ENCODE measurements around the gene TOPAZ1. TPM values are rescaled to one million over a fixed set of nuclear protein-coding genes. Genes with fewer than 3 reads are reported as not detected.

Gene TOPAZ1
- total and polyA plus RNA-seq, 9 of the 15 experiments (the other 6 are each of a cell fraction or from before 2014, with no cell fraction given) = 0.01 TPM; not detected in 8

DNA sequence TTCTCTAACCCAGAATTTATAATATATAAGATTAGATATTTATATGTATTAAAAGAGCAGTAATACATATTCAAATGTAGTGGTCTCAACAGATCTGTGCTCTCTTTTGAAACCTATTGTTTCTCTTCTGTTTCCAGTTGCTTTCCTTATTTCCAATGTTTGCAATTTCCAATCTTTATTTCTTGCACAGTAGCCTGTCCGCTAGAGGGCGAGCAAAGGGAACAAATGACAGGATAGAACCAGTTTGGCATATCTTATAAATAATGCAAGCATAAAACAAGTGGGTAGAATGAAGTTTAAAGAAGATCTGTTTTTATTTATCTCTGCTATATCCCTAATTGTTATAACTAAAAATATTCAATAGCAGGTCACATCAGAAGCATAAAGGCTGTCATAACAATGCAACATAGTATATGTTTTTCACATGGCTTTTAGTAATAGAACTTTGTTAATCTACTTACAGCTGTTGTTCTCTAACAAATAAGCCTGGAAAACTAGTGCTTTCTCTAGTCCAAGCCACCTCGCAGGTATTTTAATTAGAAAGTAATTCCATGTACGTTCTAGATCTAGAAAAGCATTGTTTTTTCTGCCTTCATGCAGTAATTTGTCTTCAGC is 81.8 kb downstream of the TOPAZ1 start (continued):
- TF ChIP-seq, protein P1, sequence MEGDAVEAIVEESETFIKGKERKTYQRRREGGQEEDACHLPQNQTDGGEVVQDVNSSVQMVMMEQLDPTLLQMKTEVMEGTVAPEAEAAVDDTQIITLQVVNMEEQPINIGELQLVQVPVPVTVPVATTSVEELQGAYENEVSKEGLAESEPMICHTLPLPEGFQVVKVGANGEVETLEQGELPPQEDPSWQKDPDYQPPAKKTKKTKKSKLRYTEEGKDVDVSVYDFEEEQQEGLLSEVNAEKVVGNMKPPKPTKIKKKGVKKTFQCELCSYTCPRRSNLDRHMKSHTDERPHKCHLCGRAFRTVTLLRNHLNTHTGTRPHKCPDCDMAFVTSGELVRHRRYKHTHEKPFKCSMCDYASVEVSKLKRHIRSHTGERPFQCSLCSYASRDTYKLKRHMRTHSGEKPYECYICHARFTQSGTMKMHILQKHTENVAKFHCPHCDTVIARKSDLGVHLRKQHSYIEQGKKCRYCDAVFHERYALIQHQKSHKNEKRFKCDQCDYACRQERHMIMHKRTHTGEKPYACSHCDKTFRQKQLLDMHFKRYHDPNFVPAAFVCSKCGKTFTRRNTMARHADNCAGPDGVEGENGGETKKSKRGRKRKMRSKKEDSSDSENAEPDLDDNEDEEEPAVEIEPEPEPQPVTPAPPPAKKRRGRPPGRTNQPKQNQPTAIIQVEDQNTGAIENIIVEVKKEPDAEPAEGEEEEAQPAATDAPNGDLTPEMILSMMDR (IDR thresholded peaks at IDR 0.05 in 2 of 3, conservative IDR thresholded peaks at IDR 0.05 in 1 of 3; ENCODE audit: insufficient read depth in 2 of 3, low read depth in 1 of 3, low read length in 3 of 3) = peak; percentile 74 to 96 (median 84)
- TF ChIP-seq, protein P2, sequence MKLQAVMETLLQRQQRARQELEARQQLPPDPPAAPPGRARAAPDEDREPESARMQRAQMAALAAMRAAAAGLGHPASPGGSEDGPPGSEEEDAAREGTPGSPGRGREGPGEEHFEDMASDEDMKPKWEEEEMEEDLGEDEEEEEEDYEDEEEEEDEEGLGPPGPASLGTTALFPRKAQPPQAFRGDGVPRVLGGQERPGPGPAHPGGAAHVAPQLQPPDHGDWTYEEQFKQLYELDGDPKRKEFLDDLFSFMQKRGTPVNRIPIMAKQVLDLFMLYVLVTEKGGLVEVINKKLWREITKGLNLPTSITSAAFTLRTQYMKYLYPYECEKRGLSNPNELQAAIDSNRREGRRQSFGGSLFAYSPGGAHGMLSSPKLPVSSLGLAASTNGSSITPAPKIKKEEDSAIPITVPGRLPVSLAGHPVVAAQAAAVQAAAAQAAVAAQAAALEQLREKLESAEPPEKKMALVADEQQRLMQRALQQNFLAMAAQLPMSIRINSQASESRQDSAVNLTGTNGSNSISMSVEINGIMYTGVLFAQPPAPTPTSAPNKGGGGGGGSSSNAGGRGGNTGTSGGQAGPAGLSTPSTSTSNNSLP (IDR thresholded peaks at IDR 0.05; ENCODE audit: borderline replicate concordance, low read depth, low read length) = peak; percentile 92
- TF ChIP-seq FIP1L1 (IDR thresholded peaks at IDR 0.05; ENCODE audit: low read depth, low read length, poor library complexity, severe bottlenecking) = no peak
- TF ChIP-seq, protein P3, sequence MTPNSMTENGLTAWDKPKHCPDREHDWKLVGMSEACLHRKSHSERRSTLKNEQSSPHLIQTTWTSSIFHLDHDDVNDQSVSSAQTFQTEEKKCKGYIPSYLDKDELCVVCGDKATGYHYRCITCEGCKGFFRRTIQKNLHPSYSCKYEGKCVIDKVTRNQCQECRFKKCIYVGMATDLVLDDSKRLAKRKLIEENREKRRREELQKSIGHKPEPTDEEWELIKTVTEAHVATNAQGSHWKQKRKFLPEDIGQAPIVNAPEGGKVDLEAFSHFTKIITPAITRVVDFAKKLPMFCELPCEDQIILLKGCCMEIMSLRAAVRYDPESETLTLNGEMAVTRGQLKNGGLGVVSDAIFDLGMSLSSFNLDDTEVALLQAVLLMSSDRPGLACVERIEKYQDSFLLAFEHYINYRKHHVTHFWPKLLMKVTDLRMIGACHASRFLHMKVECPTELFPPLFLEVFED (CRISPR knock-in tag; conservative IDR thresholded peaks at IDR 0.05) = no peak
- no peak for TF ChIP-seq PHF8 (IDR thresholded peaks at IDR 0.05; ENCODE audit: borderline replicate concordance, low read length)
- TF ChIP-seq NR2F6 (CRISPR knock-in tag; IDR thresholded peaks at IDR 0.05) = no peak
- no peak for TF ChIP-seq MAFK (IDR thresholded peaks at IDR 0.05; ENCODE audit: low read length)
- TF ChIP-seq LEF1 (IDR thresholded peaks at IDR 0.05) = 0 out of 2 replicates have a peak, but pooled peaks have one; percentile 29
- TF ChIP-seq, protein P4, sequence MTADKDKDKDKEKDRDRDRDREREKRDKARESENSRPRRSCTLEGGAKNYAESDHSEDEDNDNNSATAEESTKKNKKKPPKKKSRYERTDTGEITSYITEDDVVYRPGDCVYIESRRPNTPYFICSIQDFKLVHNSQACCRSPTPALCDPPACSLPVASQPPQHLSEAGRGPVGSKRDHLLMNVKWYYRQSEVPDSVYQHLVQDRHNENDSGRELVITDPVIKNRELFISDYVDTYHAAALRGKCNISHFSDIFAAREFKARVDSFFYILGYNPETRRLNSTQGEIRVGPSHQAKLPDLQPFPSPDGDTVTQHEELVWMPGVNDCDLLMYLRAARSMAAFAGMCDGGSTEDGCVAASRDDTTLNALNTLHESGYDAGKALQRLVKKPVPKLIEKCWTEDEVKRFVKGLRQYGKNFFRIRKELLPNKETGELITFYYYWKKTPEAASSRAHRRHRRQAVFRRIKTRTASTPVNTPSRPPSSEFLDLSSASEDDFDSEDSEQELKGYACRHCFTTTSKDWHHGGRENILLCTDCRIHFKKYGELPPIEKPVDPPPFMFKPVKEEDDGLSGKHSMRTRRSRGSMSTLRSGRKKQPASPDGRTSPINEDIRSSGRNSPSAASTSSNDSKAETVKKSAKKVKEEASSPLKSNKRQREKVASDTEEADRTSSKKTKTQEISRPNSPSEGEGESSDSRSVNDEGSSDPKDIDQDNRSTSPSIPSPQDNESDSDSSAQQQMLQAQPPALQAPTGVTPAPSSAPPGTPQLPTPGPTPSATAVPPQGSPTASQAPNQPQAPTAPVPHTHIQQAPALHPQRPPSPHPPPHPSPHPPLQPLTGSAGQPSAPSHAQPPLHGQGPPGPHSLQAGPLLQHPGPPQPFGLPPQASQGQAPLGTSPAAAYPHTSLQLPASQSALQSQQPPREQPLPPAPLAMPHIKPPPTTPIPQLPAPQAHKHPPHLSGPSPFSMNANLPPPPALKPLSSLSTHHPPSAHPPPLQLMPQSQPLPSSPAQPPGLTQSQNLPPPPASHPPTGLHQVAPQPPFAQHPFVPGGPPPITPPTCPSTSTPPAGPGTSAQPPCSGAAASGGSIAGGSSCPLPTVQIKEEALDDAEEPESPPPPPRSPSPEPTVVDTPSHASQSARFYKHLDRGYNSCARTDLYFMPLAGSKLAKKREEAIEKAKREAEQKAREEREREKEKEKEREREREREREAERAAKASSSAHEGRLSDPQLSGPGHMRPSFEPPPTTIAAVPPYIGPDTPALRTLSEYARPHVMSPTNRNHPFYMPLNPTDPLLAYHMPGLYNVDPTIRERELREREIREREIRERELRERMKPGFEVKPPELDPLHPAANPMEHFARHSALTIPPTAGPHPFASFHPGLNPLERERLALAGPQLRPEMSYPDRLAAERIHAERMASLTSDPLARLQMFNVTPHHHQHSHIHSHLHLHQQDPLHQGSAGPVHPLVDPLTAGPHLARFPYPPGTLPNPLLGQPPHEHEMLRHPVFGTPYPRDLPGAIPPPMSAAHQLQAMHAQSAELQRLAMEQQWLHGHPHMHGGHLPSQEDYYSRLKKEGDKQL (CRISPR knock-in tag; IDR thresholded peaks at IDR 0.05; ENCODE audit: borderline replicate concordance) = no peak
- TF ChIP-seq MYC (IDR thresholded peaks at IDR 0.05; ENCODE audit: low read depth, low read length) = no peak
- TF ChIP-seq MYC (CRISPR knock-in tag; IDR thresholded peaks at IDR 0.05; ENCODE audit: borderline replicate concordance, low read depth) = no peak
- TF ChIP-seq ZC3H11A (IDR thresholded peaks at IDR 0.05; ENCODE audit: low read depth, low read length) = no peak
- TF ChIP-seq, protein P5, sequence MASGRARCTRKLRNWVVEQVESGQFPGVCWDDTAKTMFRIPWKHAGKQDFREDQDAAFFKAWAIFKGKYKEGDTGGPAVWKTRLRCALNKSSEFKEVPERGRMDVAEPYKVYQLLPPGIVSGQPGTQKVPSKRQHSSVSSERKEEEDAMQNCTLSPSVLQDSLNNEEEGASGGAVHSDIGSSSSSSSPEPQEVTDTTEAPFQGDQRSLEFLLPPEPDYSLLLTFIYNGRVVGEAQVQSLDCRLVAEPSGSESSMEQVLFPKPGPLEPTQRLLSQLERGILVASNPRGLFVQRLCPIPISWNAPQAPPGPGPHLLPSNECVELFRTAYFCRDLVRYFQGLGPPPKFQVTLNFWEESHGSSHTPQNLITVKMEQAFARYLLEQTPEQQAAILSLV (tag; IDR thresholded peaks at IDR 0.05) = no peak
- TF ChIP-seq CC2D1A (IDR thresholded peaks at IDR 0.05) = peak; percentile 41; the same call in 1 of the 2 replicates

All from K562 (cell line).